ENCODE data around the gene SCAF8. TPM values are rescaled to one million over a fixed set of nuclear protein-coding genes. Genes with fewer than 3 reads are reported as not detected.
A peak's percentile ranks its signal among the peaks of the same experiment; 100 is the strongest.

SCAF8 gene
- total RNA-seq, 2 donors from 2014 or later, result 44.4 to 46.9 TPM

DNA sequence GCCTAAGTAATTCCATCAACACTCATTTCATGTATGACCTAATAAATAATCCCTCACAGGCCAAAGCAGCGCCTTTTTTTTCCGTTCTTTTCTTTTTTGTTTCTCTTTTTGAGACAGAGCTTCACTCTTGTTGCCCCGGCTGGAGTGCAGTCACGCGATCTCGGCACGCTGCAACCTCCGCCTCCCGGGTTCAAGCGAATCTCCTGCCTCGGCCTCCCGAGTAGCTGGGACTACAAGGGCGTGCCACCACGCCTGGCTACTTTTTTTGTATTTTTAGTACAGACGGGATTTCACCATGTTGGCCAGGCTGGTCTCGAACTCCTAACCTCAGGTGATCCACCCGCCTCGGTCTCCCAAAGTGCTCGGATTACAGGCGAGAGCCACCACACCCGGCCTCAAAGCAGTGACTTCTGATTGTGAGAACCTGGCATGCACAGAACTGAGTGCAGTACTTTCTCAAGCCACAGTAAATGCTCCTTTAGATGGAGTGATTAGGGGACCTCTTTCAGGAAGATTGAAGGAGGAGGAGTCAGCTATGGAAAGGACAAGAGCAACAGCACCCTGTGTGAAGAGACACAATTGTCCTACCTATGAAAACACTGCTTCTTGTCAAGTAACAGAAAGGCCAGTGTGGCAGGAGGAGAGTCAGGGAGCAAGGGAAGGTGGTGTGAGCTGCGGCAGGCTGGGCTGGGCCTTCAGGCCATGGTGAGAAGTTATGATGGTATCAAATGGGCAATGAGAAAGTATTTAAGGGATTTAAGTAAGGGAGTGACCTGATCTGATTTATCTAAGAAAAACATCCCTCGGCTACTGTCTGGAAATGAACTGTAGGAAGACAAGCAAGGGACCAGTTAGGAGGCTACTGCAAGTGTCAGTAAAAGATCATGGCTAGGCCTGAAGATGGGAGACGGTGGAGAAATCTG lies 1.7 kb upstream of the SCAF8 start:
- no peak for TF ChIP-seq CTCF (IDR thresholded peaks at IDR 0.05)
- H3K27ac ChIP-seq, result peak overlapping the region in 1 of 2 donors; percentile 27
- no peak overlapping the region for H3K4me3 ChIP-seq

DNA sequence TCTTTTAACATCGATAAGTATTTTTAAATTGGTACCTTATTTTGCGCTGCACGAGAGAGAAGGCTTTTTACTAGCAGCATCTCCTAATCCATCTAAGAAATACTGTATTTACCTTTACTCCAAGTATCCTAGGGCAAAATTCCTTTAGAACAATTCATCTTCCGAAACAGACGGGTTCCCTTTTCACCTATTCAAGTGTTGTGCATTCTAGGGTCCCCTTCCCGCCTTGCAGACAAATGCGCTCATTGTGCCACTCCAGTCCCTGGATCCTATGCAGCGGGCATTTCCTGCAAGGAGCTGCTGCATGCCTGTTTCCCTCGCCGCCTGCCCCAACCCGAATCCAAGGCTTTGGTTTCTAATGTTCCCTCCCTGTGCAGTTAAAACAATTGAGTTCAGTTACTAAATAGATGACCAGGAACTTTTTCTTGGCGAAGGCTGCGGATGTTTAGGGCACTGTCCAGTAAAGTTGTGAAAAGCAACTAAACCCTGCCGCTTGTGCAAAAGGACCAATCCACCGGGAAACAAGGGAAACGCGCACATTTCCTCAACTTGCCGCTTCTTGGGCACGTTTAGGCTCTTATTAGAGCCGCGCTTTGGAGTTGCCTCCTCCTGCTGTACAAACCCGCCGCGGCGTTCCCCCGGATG lies 556 bp upstream of the SCAF8 start:
- H3K9me3 ChIP-seq, result no peaks in the 10 kb centered on the region
- H3K4me3 ChIP-seq, result peak overlapping the region; percentile 73 to 99
- TF ChIP-seq CTCF (IDR thresholded peaks at IDR 0.05), result no peak
- H3K27me3 ChIP-seq, result no peaks in the 10 kb centered on the region
- peak; percentile 63 for DNase-seq (ENCODE audit: low spot score)
- H3K27ac ChIP-seq, result peak overlapping the region; percentile 99 to 100
- H3K4me1 ChIP-seq, result peaks cover 0 to 43% of the 10 kb centered on the region in 2 donors
- H3K36me3 ChIP-seq, result no peaks in the 10 kb centered on the region

More for the DNA sequence above, 1.7 kb upstream of the SCAF8 start:
- Histone ChIP-seq H3K9me3 (no peaks in the 10 kb centered on the region), H3K36me3 (no peaks in the 10 kb centered on the region), H3K27me3 (no peaks in the 10 kb centered on the region), H3K4me1 (peaks cover 0 to 32% of the 10 kb centered on the region in 2 donors)
- no peak for DNase-seq (ENCODE audit: low spot score)

- H3K27me3 ChIP-seq, result no peaks in the 10 kb centered on the region
- no peaks in the 10 kb centered on the region for H3K9me3 ChIP-seq
- no peak for TF ChIP-seq CTCF (IDR thresholded peaks at IDR 0.05)
- H3K4me1 ChIP-seq, result peaks cover 0 to 54% of the 10 kb centered on the region in 2 donors
- peak overlapping the region; percentile 73 to 99 for H3K4me3 ChIP-seq
- H3K27ac ChIP-seq, result peak overlapping the region; percentile 99 to 100
- no peaks in the 10 kb centered on the region for H3K36me3 ChIP-seq
- peak; percentile 95 for DNase-seq (ENCODE audit: low spot score)
These were observed 588 bp downstream of the SCAF8 start for GRCh38 chr6:154733626-154734382.

DNA sequence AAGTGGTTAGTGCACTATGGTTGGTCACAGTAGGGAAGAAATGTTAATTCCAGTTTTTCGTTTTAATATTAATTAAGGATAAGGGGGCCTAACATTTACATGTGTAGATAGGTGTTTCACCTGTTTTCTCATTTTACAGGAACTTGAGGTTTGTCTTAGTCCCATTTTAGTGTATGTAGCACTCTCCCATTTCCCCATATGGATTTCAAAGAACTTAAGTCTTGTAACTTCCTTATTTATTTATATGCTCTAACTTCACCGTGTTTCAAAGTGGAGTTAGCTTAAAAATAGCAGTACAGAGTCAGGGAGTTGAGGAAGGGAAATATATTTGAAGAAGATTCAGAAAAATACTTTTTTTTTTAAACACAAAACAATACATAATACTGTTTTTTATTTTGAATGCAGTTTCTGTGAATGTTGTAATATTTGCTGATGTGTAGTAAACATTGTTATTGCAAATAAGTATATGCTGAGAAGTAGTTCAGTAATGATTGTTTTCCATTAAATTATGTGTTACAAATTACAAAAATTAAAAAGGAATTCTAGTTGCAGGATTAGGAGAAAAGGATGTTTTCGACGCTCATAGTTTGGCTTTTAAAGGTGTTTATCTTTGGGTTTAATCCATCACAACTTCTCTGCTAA lies 3.5 kb downstream of the SCAF8 start:
- DNase-seq (ENCODE audit: low spot score), result no peak
- Histone ChIP-seq H3K27ac (no peak overlapping the region), H3K4me3 (no peak overlapping the region), H3K27me3 (no peaks in the 10 kb centered on the region), H3K36me3 (no peaks in the 10 kb centered on the region), H3K9me3 (no peaks in the 10 kb centered on the region), H3K4me1 (peaks cover 0 to 77% of the 10 kb centered on the region in 2 donors)
- TF ChIP-seq CTCF (IDR thresholded peaks at IDR 0.05), result no peak

DNA sequence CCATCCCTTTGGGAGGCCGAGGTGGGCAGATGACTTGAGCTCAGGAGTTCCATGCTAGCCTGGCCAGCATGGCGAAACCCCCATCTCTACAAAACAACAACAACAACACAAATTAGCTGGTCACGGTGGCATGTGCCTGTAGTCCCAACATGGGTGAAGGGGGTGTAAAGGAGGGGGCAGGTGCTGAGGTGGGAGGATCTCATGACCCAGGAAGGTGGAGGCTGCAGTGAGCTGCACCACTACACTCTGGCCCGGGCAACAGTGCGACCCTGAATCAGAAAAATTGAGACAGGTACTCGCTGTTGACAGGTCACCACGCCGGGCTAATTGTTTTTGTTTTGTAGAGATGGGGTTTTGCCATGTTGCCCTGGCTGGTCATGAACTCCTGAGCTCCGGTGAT lies 4.2 kb downstream of the SCAF8 start:
- H3K4me3 ChIP-seq, result no peak overlapping the region
- no peak overlapping the region for H3K27ac ChIP-seq
- H3K4me1 ChIP-seq, result peaks cover 0 to 78% of the 10 kb centered on the region in 2 donors

More for the DNA sequence above, 4.2 kb downstream of the SCAF8 start:
- Histone ChIP-seq H3K27me3 (no peaks in the 10 kb centered on the region), H3K36me3 (no peaks in the 10 kb centered on the region), H3K9me3 (no peaks in the 10 kb centered on the region)
- TF ChIP-seq CTCF (IDR thresholded peaks at IDR 0.05), result no peak
- DNase-seq (ENCODE audit: low spot score), result no peak
